ENCODE measurements around the gene USP9X.
"Not testable (repeated sequence)": the region's sequence is repeated elsewhere in the genome, so short reads cannot be mapped to it uniquely, and the experiment has no call there.

Gene USP9X

DNA sequence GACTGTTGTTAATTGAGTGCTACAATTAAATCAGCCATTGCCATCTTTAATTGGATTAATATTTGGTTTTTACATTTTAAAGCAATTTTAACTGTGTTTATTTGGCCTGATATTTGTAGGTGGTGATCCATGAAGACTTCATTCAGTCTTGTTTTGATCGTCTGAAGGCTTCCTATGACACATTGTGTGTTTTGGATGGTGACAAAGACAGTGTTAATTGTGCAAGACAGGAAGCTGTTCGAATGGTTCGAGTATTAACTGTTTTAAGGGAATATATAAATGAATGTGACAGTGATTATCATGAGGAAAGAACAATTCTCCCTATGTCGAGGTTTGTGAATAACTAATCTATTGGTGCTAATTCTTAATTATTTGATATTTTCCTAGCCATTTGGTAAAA, 82.6 kb downstream of the USP9X start:
- H3K4me3 ChIP-seq (ENCODE audit: low read length) = no peak overlapping the region
- no peaks in the 10 kb centered on the region for H3K4me1 ChIP-seq (ENCODE audit: insufficient read depth, low read length)
- H3K36me3 ChIP-seq (ENCODE audit: insufficient read depth, low read depth, low read length) = peaks cover 96% of the 10 kb centered on the region
- no peak overlapping the region for H3K27ac ChIP-seq (ENCODE audit: low read length)
- no peak overlapping the region for H3K9ac ChIP-seq (ENCODE audit: low read depth, low read length)
- H3K27me3 ChIP-seq (ENCODE audit: insufficient read depth, low read length) = no peaks in the 10 kb centered on the region
- no peaks in the 10 kb centered on the region for H3K9me3 ChIP-seq (ENCODE audit: insufficient read depth, low read depth, low read length)

DNA sequence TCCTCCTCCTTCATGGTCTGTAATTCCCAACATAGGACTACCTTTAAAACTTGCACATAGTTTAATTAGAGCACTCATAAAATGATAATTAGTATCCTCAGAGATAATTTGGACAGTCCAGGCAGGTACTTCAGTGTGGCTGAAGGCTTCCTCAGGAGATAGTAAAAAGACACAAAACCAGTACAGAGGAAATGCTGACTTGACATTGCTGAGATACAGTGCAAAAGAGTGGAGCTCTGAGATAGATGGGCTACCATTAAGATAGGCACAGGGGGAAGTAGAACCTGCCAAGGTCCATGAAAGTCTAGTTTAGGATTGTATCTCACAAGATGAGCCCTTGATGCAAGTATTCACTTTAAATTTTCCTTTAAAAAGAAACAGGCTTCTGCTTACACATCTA, 91.0 kb downstream of the USP9X start:
- no peak overlapping the region for H3K27ac ChIP-seq (ENCODE audit: low read length)
- no peak overlapping the region for H3K9ac ChIP-seq (ENCODE audit: low read depth, low read length)
- peaks cover 3% of the 10 kb centered on the region; the same call in 1 of the 2 replicates for H3K4me1 ChIP-seq (ENCODE audit: insufficient read depth, low read length)
- no peak overlapping the region for H3K4me3 ChIP-seq (ENCODE audit: low read length)
- H3K27me3 ChIP-seq (ENCODE audit: insufficient read depth, low read length) = no peaks in the 10 kb centered on the region
- H3K9me3 ChIP-seq (ENCODE audit: insufficient read depth, low read depth, low read length) = no peaks in the 10 kb centered on the region
- H3K36me3 ChIP-seq (ENCODE audit: insufficient read depth, low read depth, low read length) = peaks cover 94% of the 10 kb centered on the region

DNA sequence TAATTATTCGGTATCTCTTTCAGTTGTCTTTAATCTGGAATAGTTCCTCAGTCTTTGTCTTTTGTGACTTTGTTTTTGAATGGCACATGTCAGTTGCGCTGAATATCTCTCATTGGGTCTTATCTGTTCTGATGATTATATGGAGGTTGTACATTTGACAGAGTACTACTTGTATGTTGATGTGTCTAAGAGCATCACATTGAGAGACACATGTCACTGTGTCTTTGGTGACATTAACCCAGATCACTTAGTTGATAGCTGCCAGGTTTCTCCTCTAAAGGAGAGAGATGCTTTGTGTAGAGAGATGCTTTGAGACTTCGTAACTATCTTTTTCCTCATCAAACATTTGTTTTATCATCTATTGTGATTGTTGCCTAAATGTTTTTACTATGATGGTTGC, 92.1 kb downstream of the USP9X start:
- Histone ChIP-seq H3K4me1 (ENCODE audit: insufficient read depth, low read length) (peaks cover 3% of the 10 kb centered on the region; the same call in 1 of the 2 replicates), H3K27ac (ENCODE audit: low read length) (no peak overlapping the region), H3K36me3 (ENCODE audit: insufficient read depth, low read depth, low read length) (peaks cover 94% of the 10 kb centered on the region), H3K9ac (ENCODE audit: low read depth, low read length) (no peak overlapping the region), H3K9me3 (ENCODE audit: insufficient read depth, low read depth, low read length) (no peaks in the 10 kb centered on the region), H3K4me3 (ENCODE audit: low read length) (no peak overlapping the region), H3K27me3 (ENCODE audit: insufficient read depth, low read length) (no peaks in the 10 kb centered on the region)

DNA sequence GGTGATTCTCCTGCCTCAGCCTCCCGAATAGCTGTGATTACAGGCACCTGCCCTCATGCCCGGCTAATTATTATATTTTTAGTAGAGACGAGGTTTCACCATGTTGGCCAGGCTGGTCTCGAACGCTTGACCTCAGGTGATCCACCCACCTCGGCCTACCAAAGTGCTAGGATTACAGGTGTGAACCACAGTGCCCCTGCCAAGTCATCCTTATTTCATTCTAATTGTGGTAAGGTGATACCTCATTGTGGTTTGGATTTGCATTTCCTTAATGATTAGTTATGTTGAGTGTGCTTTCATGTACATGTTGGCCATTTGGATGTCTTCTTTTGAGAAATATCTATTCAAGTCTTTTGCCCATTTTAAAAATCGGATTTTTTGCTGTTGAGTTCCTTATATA, 93.0 kb downstream of the USP9X start:
- H3K27me3 ChIP-seq (ENCODE audit: insufficient read depth, low read length) = no peaks in the 10 kb centered on the region
- peaks cover 3% of the 10 kb centered on the region; the same call in 1 of the 2 replicates for H3K4me1 ChIP-seq (ENCODE audit: insufficient read depth, low read length)
- no peak overlapping the region for H3K27ac ChIP-seq (ENCODE audit: low read length)
- H3K9ac ChIP-seq (ENCODE audit: low read depth, low read length) = no peak overlapping the region
- no peaks in the 10 kb centered on the region for H3K9me3 ChIP-seq (ENCODE audit: insufficient read depth, low read depth, low read length)
- H3K36me3 ChIP-seq (ENCODE audit: insufficient read depth, low read depth, low read length) = peaks cover 91% of the 10 kb centered on the region
- H3K4me3 ChIP-seq (ENCODE audit: low read length) = no peak overlapping the region

DNA sequence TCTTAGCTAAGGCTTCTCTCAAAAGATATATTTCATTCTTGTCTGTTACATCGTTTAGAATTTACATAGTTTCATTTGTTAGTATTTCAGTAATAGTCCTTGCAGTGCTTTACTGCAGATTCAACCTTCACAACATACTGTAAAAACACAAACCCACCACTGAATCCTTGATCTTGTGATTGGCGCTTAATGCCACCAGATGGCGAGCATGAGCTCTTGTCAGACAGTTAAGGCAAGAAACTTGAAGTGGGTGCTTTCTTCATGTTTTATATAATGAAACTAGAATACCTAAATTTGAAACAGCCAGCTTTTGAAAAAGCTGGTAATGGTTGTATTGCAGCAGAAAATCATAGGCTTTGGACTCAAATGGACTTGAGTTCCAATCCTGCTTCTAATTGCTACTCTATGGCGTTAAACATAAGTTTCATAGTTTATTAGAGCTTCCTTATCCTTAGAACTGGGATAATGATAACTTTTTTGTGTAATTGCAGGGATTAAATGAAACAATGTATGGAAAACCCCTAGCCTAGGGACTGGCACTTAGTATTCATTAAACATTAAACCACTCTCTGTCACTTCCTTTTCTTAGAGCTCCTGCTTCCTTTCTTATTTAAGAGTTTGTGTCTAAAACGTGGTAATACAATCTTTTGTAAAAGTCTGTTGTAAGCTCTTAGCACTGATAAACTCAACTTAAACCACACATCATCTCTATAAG, 95.1 kb downstream of the USP9X start:
- peaks cover 91% of the 10 kb centered on the region for H3K36me3 ChIP-seq (ENCODE audit: insufficient read depth, low read depth, low read length)
- H3K4me3 ChIP-seq (ENCODE audit: low read length) = no peak overlapping the region
- H3K9ac ChIP-seq (ENCODE audit: low read depth, low read length) = no peak overlapping the region
- H3K9me3 ChIP-seq (ENCODE audit: insufficient read depth, low read depth, low read length) = no peaks in the 10 kb centered on the region
- H3K27me3 ChIP-seq (ENCODE audit: insufficient read depth, low read length) = no peaks in the 10 kb centered on the region
- H3K27ac ChIP-seq (ENCODE audit: low read length) = no peak overlapping the region
- H3K4me1 ChIP-seq (ENCODE audit: insufficient read depth, low read length) = peaks cover 3% of the 10 kb centered on the region; the same call in 1 of the 2 replicates

DNA sequence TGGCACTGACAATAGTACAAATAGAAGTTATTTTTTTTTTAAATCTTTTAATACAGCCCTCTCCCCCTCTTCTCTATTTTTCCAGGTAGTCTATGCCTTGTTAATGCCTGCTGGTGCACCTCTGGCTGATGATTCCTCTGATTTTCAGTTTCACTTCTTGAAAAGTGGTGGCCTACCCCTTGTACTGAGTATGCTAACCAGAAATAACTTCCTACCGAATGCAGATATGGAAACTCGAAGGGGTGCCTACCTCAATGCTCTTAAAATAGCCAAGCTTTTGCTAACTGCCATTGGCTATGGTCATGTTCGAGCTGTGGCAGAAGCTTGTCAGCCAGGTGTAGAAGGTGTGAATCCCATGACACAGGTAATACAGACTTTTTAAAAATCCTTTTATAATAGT, 99.1 kb downstream of the USP9X start:
- Histone ChIP-seq H3K27me3 (ENCODE audit: insufficient read depth, low read length) (no peaks in the 10 kb centered on the region), H3K36me3 (ENCODE audit: insufficient read depth, low read depth, low read length) (peaks cover 96% of the 10 kb centered on the region), H3K27ac (ENCODE audit: low read length) (no peak overlapping the region), H3K4me3 (ENCODE audit: low read length) (no peak overlapping the region), H3K4me1 (ENCODE audit: insufficient read depth, low read length) (no peaks in the 10 kb centered on the region), H3K9ac (ENCODE audit: low read depth, low read length) (no peak overlapping the region), H3K9me3 (ENCODE audit: insufficient read depth, low read depth, low read length) (no peaks in the 10 kb centered on the region)

DNA sequence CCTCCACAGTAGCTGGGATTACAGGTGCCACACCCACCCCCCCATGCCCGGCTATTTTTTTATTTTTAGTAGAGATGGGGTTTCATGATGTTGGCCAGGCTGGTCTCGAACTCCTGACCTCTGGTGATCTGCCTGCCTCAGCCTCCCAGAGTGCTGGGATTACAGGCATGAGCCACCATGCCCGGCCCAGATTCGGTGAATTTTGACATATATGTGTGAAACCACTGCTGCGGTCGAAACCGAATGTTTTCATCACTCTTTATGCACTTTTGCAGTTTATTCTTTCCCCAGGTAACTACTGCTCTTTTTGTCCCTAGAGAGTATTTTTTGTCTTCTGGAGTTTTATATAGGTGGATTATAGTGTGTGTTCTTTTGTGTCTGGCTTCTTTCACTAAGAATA, 101.7 kb downstream of the USP9X start:
- H3K4me1 ChIP-seq (ENCODE audit: insufficient read depth, low read length) = not testable (repeated sequence)

DNA sequence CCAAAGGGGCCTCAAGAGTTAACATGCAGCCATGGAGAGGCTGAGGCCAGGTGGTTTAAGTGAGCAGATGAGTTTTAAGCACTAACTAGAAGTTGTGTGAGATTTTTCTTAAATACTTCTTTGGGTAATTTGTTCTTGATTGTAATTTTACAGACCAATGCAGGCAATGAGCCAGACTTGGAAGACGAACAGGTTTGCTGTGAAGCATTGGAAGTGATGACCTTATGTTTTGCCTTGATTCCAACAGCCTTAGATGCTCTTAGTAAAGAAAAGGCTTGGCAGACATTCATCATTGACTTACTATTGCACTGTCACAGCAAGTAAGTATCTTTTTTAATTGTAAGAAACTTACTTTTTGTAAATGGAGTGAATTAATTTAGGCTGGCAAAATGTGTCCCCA, 103.9 kb downstream of the USP9X start:
- Histone ChIP-seq H3K4me3 (ENCODE audit: low read length) (no peak overlapping the region), H3K36me3 (ENCODE audit: insufficient read depth, low read depth, low read length) (peaks cover 100% of the 10 kb centered on the region)

More for the DNA sequence above, 101.7 kb downstream of the USP9X start:
- not testable (repeated sequence) for H3K9ac ChIP-seq (ENCODE audit: low read depth, low read length); H3K4me3 ChIP-seq (ENCODE audit: low read length); H3K9me3 ChIP-seq (ENCODE audit: insufficient read depth, low read depth, low read length); H3K27me3 ChIP-seq (ENCODE audit: insufficient read depth, low read length); H3K27ac ChIP-seq (ENCODE audit: low read length)
- H3K36me3 ChIP-seq (ENCODE audit: insufficient read depth, low read depth, low read length) = peaks cover 97% of the 10 kb centered on the region

DNA sequence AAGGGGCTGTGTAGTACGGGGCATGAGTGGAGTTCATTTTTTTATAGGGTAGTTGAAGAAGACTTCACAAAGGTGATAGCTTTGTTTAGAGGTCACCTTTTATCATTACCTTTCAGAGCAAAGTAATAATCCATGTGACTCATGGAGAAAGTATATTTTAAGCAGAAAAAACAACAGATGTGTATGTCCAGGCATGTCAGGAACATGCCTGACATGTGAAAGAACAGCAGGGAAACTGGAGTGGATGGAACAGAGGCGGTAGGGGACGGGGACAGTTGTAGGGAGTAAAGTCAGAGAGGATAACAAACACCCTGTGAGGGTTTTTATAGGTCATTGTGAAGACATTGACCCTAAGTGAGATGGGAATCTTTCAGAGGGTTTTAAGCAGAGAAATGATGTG, 107.6 kb downstream of the USP9X start:
- H3K36me3 ChIP-seq (ENCODE audit: insufficient read depth, low read depth, low read length) = peaks cover 95% of the 10 kb centered on the region
- H3K27ac ChIP-seq (ENCODE audit: low read length) = no peak overlapping the region
- H3K4me3 ChIP-seq (ENCODE audit: low read length) = no peak overlapping the region
- H3K9ac ChIP-seq (ENCODE audit: low read depth, low read length) = no peak overlapping the region
- H3K4me1 ChIP-seq (ENCODE audit: insufficient read depth, low read length) = no peaks in the 10 kb centered on the region
- H3K9me3 ChIP-seq (ENCODE audit: insufficient read depth, low read depth, low read length) = no peaks in the 10 kb centered on the region
- no peaks in the 10 kb centered on the region for H3K27me3 ChIP-seq (ENCODE audit: insufficient read depth, low read length)

More for the DNA sequence above, 103.9 kb downstream of the USP9X start:
- H3K27me3 ChIP-seq (ENCODE audit: insufficient read depth, low read length) = no peaks in the 10 kb centered on the region
- H3K9ac ChIP-seq (ENCODE audit: low read depth, low read length) = no peak overlapping the region
- H3K27ac ChIP-seq (ENCODE audit: low read length) = no peak overlapping the region
- H3K4me1 ChIP-seq (ENCODE audit: insufficient read depth, low read length) = no peaks in the 10 kb centered on the region
- H3K9me3 ChIP-seq (ENCODE audit: insufficient read depth, low read depth, low read length) = no peaks in the 10 kb centered on the region

DNA sequence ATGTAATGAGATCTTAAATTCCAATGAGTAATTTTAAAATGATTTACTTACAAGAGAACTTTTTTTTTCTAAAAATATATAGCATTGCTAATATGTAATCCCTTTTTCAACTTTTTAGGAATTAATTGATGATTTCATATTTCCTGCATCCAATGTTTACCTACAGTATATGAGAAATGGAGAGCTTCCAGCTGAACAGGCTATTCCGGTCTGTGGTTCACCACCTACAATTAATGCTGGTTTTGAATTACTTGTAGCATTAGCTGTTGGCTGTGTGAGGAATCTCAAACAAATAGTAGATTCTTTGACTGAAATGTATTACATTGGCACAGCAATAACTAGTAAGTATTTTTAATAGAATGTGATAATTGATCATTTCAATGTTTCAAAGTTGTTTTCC, 113.2 kb downstream of the USP9X start:
- Histone ChIP-seq H3K9me3 (ENCODE audit: insufficient read depth, low read depth, low read length) (no peaks in the 10 kb centered on the region), H3K4me3 (ENCODE audit: low read length) (no peak overlapping the region), H3K4me1 (ENCODE audit: insufficient read depth, low read length) (no peaks in the 10 kb centered on the region), H3K9ac (ENCODE audit: low read depth, low read length) (no peak overlapping the region), H3K27ac (ENCODE audit: low read length) (no peak overlapping the region), H3K27me3 (ENCODE audit: insufficient read depth, low read length) (no peaks in the 10 kb centered on the region), H3K36me3 (ENCODE audit: insufficient read depth, low read depth, low read length) (peaks cover 95% of the 10 kb centered on the region)

DNA sequence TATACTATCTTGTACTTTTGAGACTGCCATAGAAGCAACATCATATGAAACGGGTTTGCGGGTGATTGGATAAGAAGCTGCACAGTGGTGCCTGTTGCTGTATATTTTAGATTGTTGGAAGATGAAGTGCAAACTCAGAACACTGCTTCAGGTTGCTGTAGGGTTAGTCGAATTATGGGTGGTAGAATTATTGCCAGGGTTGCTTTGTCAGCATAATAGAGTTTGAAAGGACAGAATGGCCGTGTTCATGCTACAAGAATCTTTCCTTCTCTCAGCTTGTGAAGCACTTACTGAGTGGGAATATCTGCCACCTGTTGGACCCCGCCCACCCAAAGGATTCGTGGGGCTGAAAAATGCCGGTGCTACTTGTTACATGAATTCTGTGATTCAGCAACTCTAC, 115.5 kb downstream of the USP9X start:
- no peaks in the 10 kb centered on the region for H3K27me3 ChIP-seq (ENCODE audit: insufficient read depth, low read length)
- H3K9ac ChIP-seq (ENCODE audit: low read depth, low read length) = no peak overlapping the region
- no peak overlapping the region for H3K4me3 ChIP-seq (ENCODE audit: low read length)
- H3K9me3 ChIP-seq (ENCODE audit: insufficient read depth, low read depth, low read length) = no peaks in the 10 kb centered on the region
- peaks cover 94% of the 10 kb centered on the region for H3K36me3 ChIP-seq (ENCODE audit: insufficient read depth, low read depth, low read length)
- H3K27ac ChIP-seq (ENCODE audit: low read length) = no peak overlapping the region
- H3K4me1 ChIP-seq (ENCODE audit: insufficient read depth, low read length) = no peaks in the 10 kb centered on the region

DNA sequence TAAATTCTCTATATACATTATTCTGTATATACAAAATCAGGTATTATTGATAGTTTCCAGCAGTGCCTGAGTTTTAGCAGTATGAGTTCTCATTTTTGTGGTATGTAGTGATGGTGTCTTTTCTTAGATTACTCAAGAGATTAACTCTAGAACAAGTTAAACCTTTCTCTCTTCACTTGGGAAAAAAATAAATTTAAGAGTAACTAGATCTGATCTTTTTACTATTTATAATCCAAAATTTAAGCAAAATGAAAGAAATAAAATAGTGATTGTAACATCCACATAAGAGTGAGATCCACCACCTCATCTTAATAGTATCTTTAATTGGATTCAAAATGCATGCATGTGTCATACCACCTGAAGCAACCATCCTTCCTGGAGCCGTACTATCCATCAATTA, 124.6 kb downstream of the USP9X start:
- Histone ChIP-seq H3K4me1 (ENCODE audit: insufficient read depth, low read length) (no peaks in the 10 kb centered on the region), H3K27me3 (ENCODE audit: insufficient read depth, low read length) (no peaks in the 10 kb centered on the region), H3K36me3 (ENCODE audit: insufficient read depth, low read depth, low read length) (peaks cover 81% of the 10 kb centered on the region), H3K4me3 (ENCODE audit: low read length) (no peak overlapping the region), H3K9me3 (ENCODE audit: insufficient read depth, low read depth, low read length) (no peaks in the 10 kb centered on the region), H3K9ac (ENCODE audit: low read depth, low read length) (no peak overlapping the region), H3K27ac (ENCODE audit: low read length) (no peak overlapping the region)
